Measurements from ENCODE around the gene LRRN4. TPM values are rescaled to one million over a fixed set of nuclear protein-coding genes. Genes with fewer than 3 reads are reported as not detected.
"Not testable (repeated sequence)": the region's sequence is repeated elsewhere in the genome, so short reads cannot be mapped to it uniquely, and the experiment has no call there.

LRRN4 gene
- total RNA-seq, 4 donors from 2014 or later = not detected

- 97 to 98% methylated on average over 4 of the region's 4 CpGs for WGBS, 2 donors
- Histone ChIP-seq H3K9me3 (no peaks in the 10 kb centered on the region), H3K36me3 (peaks cover 30 to 46% of the 10 kb centered on the region in 2 donors), H3K4me1 (no peaks in the 10 kb centered on the region), H3K27me3 (no peaks in the 10 kb centered on the region), H3K4me3 (replicated peaks in 1 of 3) (no peak overlapping the region), H3K27ac (no peak overlapping the region)
- intact Hi-C loops (cut with DNase I) = no loop called here
- TF ChIP-seq POLR2A (IDR thresholded peaks at IDR 0.05) = no peak
- TF ChIP-seq, protein P1, sequence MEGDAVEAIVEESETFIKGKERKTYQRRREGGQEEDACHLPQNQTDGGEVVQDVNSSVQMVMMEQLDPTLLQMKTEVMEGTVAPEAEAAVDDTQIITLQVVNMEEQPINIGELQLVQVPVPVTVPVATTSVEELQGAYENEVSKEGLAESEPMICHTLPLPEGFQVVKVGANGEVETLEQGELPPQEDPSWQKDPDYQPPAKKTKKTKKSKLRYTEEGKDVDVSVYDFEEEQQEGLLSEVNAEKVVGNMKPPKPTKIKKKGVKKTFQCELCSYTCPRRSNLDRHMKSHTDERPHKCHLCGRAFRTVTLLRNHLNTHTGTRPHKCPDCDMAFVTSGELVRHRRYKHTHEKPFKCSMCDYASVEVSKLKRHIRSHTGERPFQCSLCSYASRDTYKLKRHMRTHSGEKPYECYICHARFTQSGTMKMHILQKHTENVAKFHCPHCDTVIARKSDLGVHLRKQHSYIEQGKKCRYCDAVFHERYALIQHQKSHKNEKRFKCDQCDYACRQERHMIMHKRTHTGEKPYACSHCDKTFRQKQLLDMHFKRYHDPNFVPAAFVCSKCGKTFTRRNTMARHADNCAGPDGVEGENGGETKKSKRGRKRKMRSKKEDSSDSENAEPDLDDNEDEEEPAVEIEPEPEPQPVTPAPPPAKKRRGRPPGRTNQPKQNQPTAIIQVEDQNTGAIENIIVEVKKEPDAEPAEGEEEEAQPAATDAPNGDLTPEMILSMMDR (IDR thresholded peaks at IDR 0.05) = no peak
- DNase-seq = no peak
Observed at GRCh38 chr20:6036213-6036612, 17.6 kb downstream of the LRRN4 start.

DNA sequence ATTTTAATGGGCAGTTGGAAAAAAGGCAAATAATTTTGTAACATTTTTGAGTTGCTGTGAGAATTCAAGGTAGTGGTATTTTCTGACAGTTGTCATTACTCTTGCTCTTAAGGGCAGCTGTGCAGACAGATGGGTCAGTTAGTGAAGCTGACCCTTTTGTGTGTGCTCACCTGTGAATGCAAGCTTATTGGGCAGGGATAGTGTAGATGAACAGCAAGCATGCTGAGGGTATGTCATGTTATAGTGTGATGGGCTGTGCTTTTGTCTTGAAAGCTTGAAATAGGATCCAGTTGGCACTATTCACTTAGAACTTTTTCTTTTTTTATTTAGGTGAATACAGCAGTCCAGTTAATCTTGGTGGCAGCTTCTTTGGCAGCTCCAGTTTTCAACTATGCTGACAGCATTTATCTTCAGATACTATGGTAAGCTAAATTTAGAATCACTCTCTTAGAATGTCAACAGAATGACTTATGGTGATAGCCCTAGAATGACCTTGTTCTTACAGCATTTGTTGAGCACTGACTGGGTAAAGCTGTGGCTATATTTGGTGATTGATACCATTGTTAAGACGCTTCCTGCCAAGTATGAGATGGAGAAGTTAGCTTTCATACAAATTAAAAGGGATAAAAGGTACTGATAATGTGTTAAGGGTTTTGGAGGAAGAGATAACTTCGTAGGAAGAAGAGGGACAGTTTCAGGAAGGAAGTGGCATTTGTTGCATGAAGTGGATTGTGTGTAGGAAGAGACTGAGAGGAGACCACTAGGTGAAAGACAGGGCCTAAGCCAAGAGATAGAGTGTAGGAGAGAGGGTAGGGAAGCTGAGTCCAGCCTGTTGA lies 19.5 kb downstream of the LRRN4 start:
- no peak for TF ChIP-seq POLR2A (IDR thresholded peaks at IDR 0.05)
- TF ChIP-seq, protein P1 (IDR thresholded peaks at IDR 0.05) = no peak
- Histone ChIP-seq H3K27me3 (no peaks in the 10 kb centered on the region), H3K9me3 (no peaks in the 10 kb centered on the region), H3K4me3 (replicated peaks in 1 of 3) (no peak overlapping the region), H3K4me1 (no peaks in the 10 kb centered on the region), H3K27ac (no peak overlapping the region), H3K36me3 (peaks cover 21 to 38% of the 10 kb centered on the region in 2 donors)
- 67 to 82% methylated on average over 2 of the region's 2 CpGs for WGBS, 2 donors
- no peak for DNase-seq
- intact Hi-C loops (cut with DNase I) = no loop called here

GRCh38 chr20:6032907-6033306 lies 21.0 kb downstream of the LRRN4 start:
- H3K4me1 ChIP-seq; intact Hi-C loops (cut with DNase I); H3K27me3 ChIP-seq; H3K27ac ChIP-seq; H3K4me3 ChIP-seq (replicated peaks in 1 of 3); H3K9me3 ChIP-seq; DNase-seq: not testable (repeated sequence)
- H3K36me3 ChIP-seq = peaks cover 21 to 33% of the 10 kb centered on the region in 2 donors
- 96% methylated on average over 8 of the region's 8 CpGs for WGBS, 2 donors

GRCh38 chr20:6030453-6031080 lies 23.3 kb downstream of the LRRN4 start:
- no peaks in the 10 kb centered on the region for H3K27me3 ChIP-seq
- peaks cover 14 to 20% of the 10 kb centered on the region in 2 donors for H3K36me3 ChIP-seq
- no peaks in the 10 kb centered on the region for H3K4me1 ChIP-seq
- H3K9me3 ChIP-seq = no peaks in the 10 kb centered on the region
- no peak overlapping the region for H3K27ac ChIP-seq
- DNase-seq = no peak
- intact Hi-C loops (cut with DNase I) = no loop called here
- 95 to 97% methylated on average over 6 of the region's 6 CpGs for WGBS, 2 donors
- no peak overlapping the region for H3K4me3 ChIP-seq (replicated peaks in 1 of 3)
- no peak for TF ChIP-seq POLR2A (IDR thresholded peaks at IDR 0.05)
- TF ChIP-seq, protein P1 (IDR thresholded peaks at IDR 0.05) = no peak

DNA sequence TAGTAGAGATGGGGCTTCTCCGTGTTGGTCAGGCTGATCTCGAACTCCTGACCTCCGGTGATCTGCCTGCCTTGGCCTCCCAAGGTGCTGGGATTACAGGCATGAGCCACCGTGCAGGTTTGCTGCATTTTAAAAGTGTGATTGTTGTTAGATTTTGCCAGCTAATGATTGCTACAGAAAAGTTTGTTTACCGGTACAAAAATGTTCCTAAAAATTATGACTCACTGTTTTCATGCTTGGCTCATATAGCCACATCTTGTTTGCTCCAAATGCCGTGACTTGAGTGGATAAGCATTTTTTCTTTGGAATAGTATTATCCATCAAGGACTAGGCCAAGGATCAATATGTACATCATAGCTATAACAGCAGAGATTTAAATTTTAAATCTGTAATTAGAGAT lies 24.3 kb downstream of the LRRN4 start:
- intact Hi-C loops (cut with DNase I) = no loop called here
- Histone ChIP-seq H3K27ac (no peak overlapping the region), H3K27me3 (no peaks in the 10 kb centered on the region), H3K9me3 (no peaks in the 10 kb centered on the region), H3K4me3 (replicated peaks in 1 of 3) (no peak overlapping the region), H3K36me3 (peaks cover 10 to 11% of the 10 kb centered on the region in 2 donors), H3K4me1 (no peaks in the 10 kb centered on the region)
- DNase-seq = no peak
- TF ChIP-seq POLR2A (IDR thresholded peaks at IDR 0.05) = no peak
- TF ChIP-seq, protein P1 (IDR thresholded peaks at IDR 0.05) = no peak
- WGBS, 2 donors = 81 to 90% methylated on average over 6 of the region's 6 CpGs
